IMR-90 (cell line): ENCODE results near the gene LINGO1. TPM values are rescaled to one million over a fixed set of nuclear protein-coding genes. Genes with fewer than 3 reads are reported as not detected.

ENCODE experiments used
- ATAC-seq: fragments of 200-7000 bp; cut with Tn5 transposase; 2 replicates; pipeline ENCODE4 v1.9.1; 2020; ENCODE audit warnings: low read depth, mild to moderate bottlenecking, moderate library complexity
- BruUV-seq: library from RNA; stranded (reverse); fragments of 400-500 nt; replicated peaks from 2 replicates; lab custom pipeline; 2021; lab: Mats Ljungman, UMichigan
- CTCF ChIA-PET: fragments of 300-600 bp; formaldehyde crosslinking; extraction: SDS; loops from one replicate; lab custom pipeline; 2021; ENCODE audit warnings: antibody characterized with exemption; lab: Yijun Ruan, JAX
- POLR2A ChIA-PET: fragments of 300-600 bp; sonication (Branson Sonifier 250); formaldehyde crosslinking; loops from one replicate; lab custom pipeline; 2022; ENCODE audit warnings: antibody characterized with exemption; ENCODE audit not compliant: unreplicated experiment; lab: Charles Lee
- DNase-seq: peaks from one replicate; pipeline ENCODE4 v3.0.0; 2013
- H2AFZ ChIP-seq: replicated peaks from 2 replicates; pipeline ENCODE3; 2013; ENCODE audit warnings: low read length, mild to moderate bottlenecking; ENCODE audit not compliant: poor library complexity
- H2AK5ac ChIP-seq: 2 replicates; pipeline ENCODE4 v1.6.1; 2013; ENCODE audit warnings: low read depth, low read length, inconsistent platforms
- H2AK9ac ChIP-seq: replicated peaks from 2 replicates; pipeline ENCODE3; 2013; ENCODE audit warnings: mild to moderate bottlenecking, low read depth, low read length, moderate library complexity; ENCODE audit not compliant: poor library complexity
- H2BK120ac ChIP-seq: 2 replicates; pipeline ENCODE4 v1.6.1; 2013; ENCODE audit warnings: low read depth, low read length, inconsistent platforms
- H2BK15ac ChIP-seq: 3 replicates; pipeline ENCODE4 v1.6.1; 2013; ENCODE audit warnings: low read depth, low read length, inconsistent platforms
- H2BK20ac ChIP-seq: 2 replicates; pipeline ENCODE4 v1.6.1; 2013; ENCODE audit warnings: low read depth, mild to moderate bottlenecking, inconsistent platforms, low read length, moderate library complexity
- H2BK5ac ChIP-seq: 2 replicates; pipeline ENCODE4 v1.6.1; 2013; ENCODE audit warnings: mild to moderate bottlenecking, low read depth, low read length, inconsistent platforms; ENCODE audit not compliant: poor library complexity, severe bottlenecking
- H3K14ac ChIP-seq: replicated peaks from 2 replicates; pipeline ENCODE4 v1.6.1; 2013; ENCODE audit warnings: low read depth, low read length, inconsistent platforms
- H3K18ac ChIP-seq: 2 replicates; pipeline ENCODE4 v1.6.1; 2013; ENCODE audit warnings: low read depth, low read length, control low read depth
- H3K23ac ChIP-seq: 2 replicates; pipeline ENCODE4 v1.6.1; 2013; ENCODE audit warnings: low read depth, low read length, inconsistent platforms
- H3K27ac ChIP-seq: 2 replicates; pipeline ENCODE4 v1.5.1; 2013; ENCODE audit warnings: mild to moderate bottlenecking, control low read depth, low read length; ENCODE audit not compliant: insufficient read depth
- H3K27me3 ChIP-seq: 2 replicates; pipeline ENCODE4 v1.6.1; 2013; ENCODE audit warnings: low read length; ENCODE audit not compliant: control insufficient read depth, insufficient read depth
- H3K36me3 ChIP-seq: 2 replicates; pipeline ENCODE4 v1.6.1; 2013; ENCODE audit warnings: low read length, mixed read lengths; ENCODE audit not compliant: control insufficient read depth, insufficient read depth
- H3K4ac ChIP-seq: 2 replicates; pipeline ENCODE4 v1.6.1; 2013; ENCODE audit warnings: low read depth, low read length, inconsistent platforms
- H3K4me1 ChIP-seq: 2 replicates; pipeline ENCODE4 v1.6.1; 2013; ENCODE audit warnings: low read length, mixed read lengths; ENCODE audit not compliant: control insufficient read depth, insufficient read depth
- H3K4me2 ChIP-seq: 2 replicates; pipeline ENCODE4 v1.6.1; 2013; ENCODE audit warnings: low read depth, mild to moderate bottlenecking, control low read depth, low read length, moderate library complexity
- H3K4me3 ChIP-seq: 2 replicates; pipeline ENCODE4 v1.5.1; 2013; ENCODE audit warnings: low read depth, mild to moderate bottlenecking, control low read depth, low read length, moderate library complexity; ENCODE audit not compliant: insufficient read depth
- H3K56ac ChIP-seq: 2 replicates; pipeline ENCODE4 v1.6.1; 2013; ENCODE audit warnings: low read length, inconsistent platforms; ENCODE audit not compliant: insufficient read depth; ENCODE audit errors: extremely low read depth
- H3K79me1 ChIP-seq, 2 experiments: 2 replicates each; pipeline ENCODE4 v1.6.1; 2013; ENCODE audit warnings: low read length in 2 of 2, inconsistent platforms in 1 of 2, low read depth in 1 of 2
- H3K9ac ChIP-seq: 2 replicates; pipeline ENCODE4 v1.6.1; 2013; ENCODE audit warnings: low read depth, low read length, control low read depth
- H3K9me1 ChIP-seq: 2 replicates; pipeline ENCODE4 v1.6.1; 2013; ENCODE audit warnings: low read length, inconsistent platforms; ENCODE audit not compliant: insufficient read depth
- H3K9me3 ChIP-seq: 2 replicates; pipeline ENCODE4 v1.6.1; 2013; ENCODE audit warnings: low read length; ENCODE audit not compliant: control insufficient read depth, insufficient read depth
- H4K20me1 ChIP-seq: 2 replicates; pipeline ENCODE4 v1.6.1; 2013; ENCODE audit warnings: low read length, inconsistent platforms; ENCODE audit not compliant: insufficient read depth
- H4K5ac ChIP-seq: 2 replicates; pipeline ENCODE4 v1.6.1; 2013; ENCODE audit warnings: mild to moderate bottlenecking, low read depth, low read length, control low read depth
- H4K8ac ChIP-seq, 2 experiments: 2 replicates each; pipeline ENCODE4 v1.6.1; 2013; ENCODE audit warnings: low read depth in 2 of 2, low read length in 2 of 2, control low read depth in 1 of 2, inconsistent platforms in 1 of 2
- H4K91ac ChIP-seq: 2 replicates; pipeline ENCODE4 v1.6.1; 2013; ENCODE audit warnings: low read depth, low read length, inconsistent platforms; ENCODE audit not compliant: insufficient read depth
- BHLHE40 ChIP-seq: fragments of 150-350 bp; IDR thresholded peaks from 2 replicates; pipeline ENCODE4 v1.6.1; 2016; ENCODE audit warnings: mild to moderate bottlenecking, low read depth, low read length
- MAZ ChIP-seq: IDR thresholded peaks from 2 replicates; pipeline ENCODE4 v1.6.1; 2012; ENCODE audit warnings: low read depth, mild to moderate bottlenecking, low read length, improper control_type of control experiment, moderate library complexity, borderline replicate concordance
- MXI1 ChIP-seq: IDR thresholded peaks from 2 replicates; pipeline ENCODE4 v1.6.1; 2012; ENCODE audit warnings: low read depth, mild to moderate bottlenecking, low read length, moderate library complexity, borderline replicate concordance
- RCOR1 ChIP-seq: IDR thresholded peaks from 2 replicates; pipeline ENCODE4 v1.6.1; 2012; ENCODE audit warnings: mild to moderate bottlenecking, low read length, improper control_type of control experiment; ENCODE audit not compliant: insufficient replicate concordance
- RFX5 ChIP-seq: IDR thresholded peaks from 2 replicates; pipeline ENCODE4 v1.8.0; 2012; ENCODE audit warnings: low read depth, mild to moderate bottlenecking, low read length, moderate library complexity
- WGBS, 2 experiments: methylation state at CpG; one replicate each; pipeline versions ENCODE4 v1.1.5 to v1.1.7; 2013; ENCODE audit warnings: missing lambda C conversion rate in 2 of 2; ENCODE audit not compliant: insufficient read length in 1 of 2; ENCODE audit errors: extremely low coverage in 2 of 2; 5-methylcytosine and 5-hydroxymethylcytosine counted together
- dilution Hi-C: fragments of 300-500 bp; cut with HindIII; formaldehyde crosslinking; loops from one replicate; pipeline ENCODE4 v1.14.3; 2018; ENCODE audit warnings: low sequenced_read_pairs; ENCODE audit not compliant: unreplicated experiment
- in situ Hi-C: fragments of 300-500 bp; cut with MboI; formaldehyde crosslinking; loops from 3 replicates; pipeline ENCODE4 v1.14.3; 2019; ENCODE audit warnings: low sequenced_read_pairs, inconsistent platforms, mixed read lengths
- intact Hi-C: fragments of 100-400 bp; cut with micrococcal nuclease; formaldehyde crosslinking; loops from 2 replicates; pipeline ENCODE4 v1.10.0; 2022
- polyA plus RNA-seq, 3 experiments: library from polyadenylated mRNA; depleted of rRNA; stranded (reverse); fragments of >200 nt; gene quantifications; 2 replicates each; pipeline ENCODE4 v1.2.3, GENCODE V29; 2012; ENCODE audit warnings: low replicate concordance in 1 of 3
- total RNA-seq: library from RNA; depleted of rRNA; stranded (reverse); fragments of >200 nt; gene quantifications from 2 replicates; pipeline ENCODE4 v1.2.3, GENCODE V29; 2012

Gene LINGO1
- total and polyA plus RNA-seq, 2 of the 4 experiments (the other 2 are of a cell fraction), result 0.05 TPM; not detected in 1

- no peak for TF ChIP-seq RCOR1
- TF ChIP-seq RFX5, result no peak
- no peak for TF ChIP-seq MXI1
- no peak for TF ChIP-seq BHLHE40
- no peak for TF ChIP-seq MAZ
- no peak overlapping the region for H3K23ac ChIP-seq
- BruUV-seq, result no TSS peak
- ATAC-seq (no peak), DNase-seq (no peak)
- no peak overlapping the region for H2AK5ac ChIP-seq
- no peak overlapping the region for H4K8ac ChIP-seq
- CTCF ChIA-PET, result no interaction called here
- no peaks in the 10 kb centered on the region for H3K4me1 ChIP-seq
- H3K9me3 ChIP-seq, result peaks cover 4% of the 10 kb centered on the region
- H4K20me1 ChIP-seq, result no peaks in the 10 kb centered on the region
- no peak overlapping the region for H3K4me3 ChIP-seq
- intact Hi-C loops, result no loop called here
- H3K27ac ChIP-seq, result no peak overlapping the region
- no peak overlapping the region for H3K18ac ChIP-seq
- no peak overlapping the region for H3K9ac ChIP-seq
- in situ Hi-C loops, result no loop called here
- no peaks in the 10 kb centered on the region for H3K79me1 ChIP-seq
- POLR2A ChIA-PET, result no interaction called here
- no peak overlapping the region for H3K56ac ChIP-seq
- no peak overlapping the region for H4K5ac ChIP-seq
- peaks cover 68% of the 10 kb centered on the region for H3K27me3 ChIP-seq
- no peak overlapping the region for H3K4me2 ChIP-seq
- no peak overlapping the region for H2BK20ac ChIP-seq
- dilution Hi-C loops, result no loop called here
- H2AFZ ChIP-seq, result no peak overlapping the region
- H3K36me3 ChIP-seq, result no peaks in the 10 kb centered on the region
- no peak overlapping the region for H4K91ac ChIP-seq
- H2BK120ac ChIP-seq, result no peak overlapping the region
- H2BK15ac ChIP-seq, result no peak overlapping the region
- no peak overlapping the region for H3K4ac ChIP-seq
- no peaks in the 10 kb centered on the region for H3K9me1 ChIP-seq
- peak overlapping the region; percentile 25 for H2AK9ac ChIP-seq
- 44% methylated on average over 5 of the region's 5 CpGs; no CpG with 5 or more reads in 1 of the 2 experiments for WGBS, 2 experiments
- H2BK5ac ChIP-seq, result no peak overlapping the region
- no peak overlapping the region for H3K14ac ChIP-seq
These were observed 41.2 kb upstream of the LINGO1 start for GRCh38 chr15:77673866-77674265.
